ENCODE measurements around the gene GATA6. TPM values are rescaled to one million over a fixed set of nuclear protein-coding genes. Genes with fewer than 3 reads are reported as not detected.

The GATA6 gene
- total RNA-seq, 1 donor: 16.6 TPM

DNA sequence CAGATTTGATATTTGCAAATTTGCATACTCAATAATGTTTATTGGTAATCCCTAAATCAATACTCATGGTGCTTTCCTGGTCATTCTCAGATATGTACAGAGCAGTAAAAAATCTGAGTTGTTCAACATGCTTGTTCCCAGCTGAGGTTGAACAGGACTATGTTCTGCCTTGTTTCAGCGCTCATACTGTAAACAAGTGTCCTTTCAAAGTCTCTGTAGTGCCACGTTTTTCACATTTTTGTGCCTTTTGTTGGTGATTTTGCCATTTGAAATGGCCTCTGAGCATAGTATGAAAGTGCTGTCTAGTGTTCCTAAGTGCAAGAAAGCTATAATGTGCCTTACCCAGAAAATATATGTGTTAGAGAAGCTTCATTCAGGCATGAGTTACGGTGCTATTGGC lies 16.0 kb upstream of the GATA6 start:
- DNase-seq (ENCODE audit: insufficient read length, low spot score, missing footprints): no peak
- Histone ChIP-seq H3K4me1 (ENCODE audit: insufficient read depth, low read length) (no peaks in the 10 kb centered on the region), H3K79me2 (ENCODE audit: insufficient read depth, low read length) (no peaks in the 10 kb centered on the region), H3K27ac (ENCODE audit: low read depth, low read length) (no peak overlapping the region), H3K36me3 (ENCODE audit: insufficient read depth, low read length) (no peaks in the 10 kb centered on the region), H3K9me3 (ENCODE audit: low read depth, low read length) (no peaks in the 10 kb centered on the region), H3K4me2 (ENCODE audit: insufficient read depth, low read length) (no peak overlapping the region), H2AFZ (ENCODE audit: low read length) (no peak overlapping the region), H3K4me3 (ENCODE audit: insufficient read depth, low read length) (no peak overlapping the region), H4K20me1 (ENCODE audit: insufficient read depth, low read length) (no peaks in the 10 kb centered on the region), H3K27me3 (ENCODE audit: insufficient read depth, low read length) (peaks cover 14% of the 10 kb centered on the region)
- TF ChIP-seq, protein P1, sequence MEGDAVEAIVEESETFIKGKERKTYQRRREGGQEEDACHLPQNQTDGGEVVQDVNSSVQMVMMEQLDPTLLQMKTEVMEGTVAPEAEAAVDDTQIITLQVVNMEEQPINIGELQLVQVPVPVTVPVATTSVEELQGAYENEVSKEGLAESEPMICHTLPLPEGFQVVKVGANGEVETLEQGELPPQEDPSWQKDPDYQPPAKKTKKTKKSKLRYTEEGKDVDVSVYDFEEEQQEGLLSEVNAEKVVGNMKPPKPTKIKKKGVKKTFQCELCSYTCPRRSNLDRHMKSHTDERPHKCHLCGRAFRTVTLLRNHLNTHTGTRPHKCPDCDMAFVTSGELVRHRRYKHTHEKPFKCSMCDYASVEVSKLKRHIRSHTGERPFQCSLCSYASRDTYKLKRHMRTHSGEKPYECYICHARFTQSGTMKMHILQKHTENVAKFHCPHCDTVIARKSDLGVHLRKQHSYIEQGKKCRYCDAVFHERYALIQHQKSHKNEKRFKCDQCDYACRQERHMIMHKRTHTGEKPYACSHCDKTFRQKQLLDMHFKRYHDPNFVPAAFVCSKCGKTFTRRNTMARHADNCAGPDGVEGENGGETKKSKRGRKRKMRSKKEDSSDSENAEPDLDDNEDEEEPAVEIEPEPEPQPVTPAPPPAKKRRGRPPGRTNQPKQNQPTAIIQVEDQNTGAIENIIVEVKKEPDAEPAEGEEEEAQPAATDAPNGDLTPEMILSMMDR (IDR thresholded peaks at IDR 0.05; ENCODE audit: extremely low read depth, low read depth, low read length): no peak

DNA sequence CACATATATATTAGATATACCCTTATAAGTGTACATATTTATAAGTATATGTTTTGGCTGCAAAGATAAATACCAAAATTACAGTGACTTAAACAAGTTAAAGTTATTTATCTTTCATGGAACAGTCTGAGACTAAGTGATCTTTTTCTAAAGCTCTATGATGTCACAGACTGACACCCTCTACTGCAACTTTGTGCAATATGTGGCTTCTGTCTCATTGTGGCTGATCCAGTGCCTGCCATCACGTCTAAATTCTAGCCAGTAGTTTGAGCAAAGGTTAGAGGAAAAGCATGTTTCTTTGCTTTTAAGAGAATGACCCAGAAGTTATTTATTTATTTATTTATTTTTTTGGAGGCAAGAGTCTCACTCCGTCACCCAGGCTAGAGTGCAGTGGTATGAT lies 13.8 kb upstream of the GATA6 start:
- no peaks in the 10 kb centered on the region for H3K9me3 ChIP-seq (ENCODE audit: low read depth, low read length)
- DNase-seq (ENCODE audit: insufficient read length, low spot score, missing footprints): no peak
- no peak overlapping the region for H3K4me3 ChIP-seq (ENCODE audit: insufficient read depth, low read length)
- H3K27me3 ChIP-seq (ENCODE audit: insufficient read depth, low read length): peaks cover 22% of the 10 kb centered on the region
- H3K27ac ChIP-seq (ENCODE audit: low read depth, low read length): no peak overlapping the region
- no peaks in the 10 kb centered on the region for H3K36me3 ChIP-seq (ENCODE audit: insufficient read depth, low read length)
- H3K4me1 ChIP-seq (ENCODE audit: insufficient read depth, low read length): no peaks in the 10 kb centered on the region
- TF ChIP-seq, protein P1 (IDR thresholded peaks at IDR 0.05; ENCODE audit: extremely low read depth, low read depth, low read length): no peak
- H4K20me1 ChIP-seq (ENCODE audit: insufficient read depth, low read length): no peaks in the 10 kb centered on the region
- no peaks in the 10 kb centered on the region for H3K79me2 ChIP-seq (ENCODE audit: insufficient read depth, low read length)
- H3K4me2 ChIP-seq (ENCODE audit: insufficient read depth, low read length): no peak overlapping the region
- no peak overlapping the region for H2AFZ ChIP-seq (ENCODE audit: low read length)

DNA sequence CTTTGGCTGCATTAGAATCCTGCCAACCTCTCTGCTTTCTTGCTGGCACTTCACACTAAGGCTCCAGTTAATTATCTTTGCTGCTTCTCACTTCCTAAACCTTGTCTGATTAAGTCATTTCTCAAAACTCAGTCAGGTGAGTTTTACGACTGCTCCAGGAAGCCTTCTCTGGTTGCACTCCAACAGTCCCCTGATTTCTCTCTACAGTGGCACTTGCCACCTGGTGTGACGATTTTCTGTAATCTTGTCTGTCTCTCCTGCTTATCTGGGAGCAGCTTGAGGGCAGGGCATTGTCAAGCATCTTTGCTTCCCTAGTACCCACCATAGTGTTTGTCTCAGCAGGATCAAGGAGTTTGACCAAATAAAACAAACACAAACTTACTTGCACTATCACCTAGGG lies 10.4 kb upstream of the GATA6 start:
- H3K4me1 ChIP-seq (ENCODE audit: insufficient read depth, low read length): no peaks in the 10 kb centered on the region
- H3K4me2 ChIP-seq (ENCODE audit: insufficient read depth, low read length): no peak overlapping the region
- no peaks in the 10 kb centered on the region for H3K9me3 ChIP-seq (ENCODE audit: low read depth, low read length)
- peaks cover 54% of the 10 kb centered on the region for H3K27me3 ChIP-seq (ENCODE audit: insufficient read depth, low read length)
- no peak overlapping the region for H3K4me3 ChIP-seq (ENCODE audit: insufficient read depth, low read length)
- H2AFZ ChIP-seq (ENCODE audit: low read length): no peak overlapping the region
- H4K20me1 ChIP-seq (ENCODE audit: insufficient read depth, low read length): no peaks in the 10 kb centered on the region
- DNase-seq (ENCODE audit: insufficient read length, low spot score, missing footprints): peak; percentile 11
- no peak overlapping the region for H3K27ac ChIP-seq (ENCODE audit: low read depth, low read length)
- no peaks in the 10 kb centered on the region for H3K79me2 ChIP-seq (ENCODE audit: insufficient read depth, low read length)
- no peaks in the 10 kb centered on the region for H3K36me3 ChIP-seq (ENCODE audit: insufficient read depth, low read length)
- TF ChIP-seq, protein P1 (IDR thresholded peaks at IDR 0.05; ENCODE audit: extremely low read depth, low read depth, low read length): no peak

DNA sequence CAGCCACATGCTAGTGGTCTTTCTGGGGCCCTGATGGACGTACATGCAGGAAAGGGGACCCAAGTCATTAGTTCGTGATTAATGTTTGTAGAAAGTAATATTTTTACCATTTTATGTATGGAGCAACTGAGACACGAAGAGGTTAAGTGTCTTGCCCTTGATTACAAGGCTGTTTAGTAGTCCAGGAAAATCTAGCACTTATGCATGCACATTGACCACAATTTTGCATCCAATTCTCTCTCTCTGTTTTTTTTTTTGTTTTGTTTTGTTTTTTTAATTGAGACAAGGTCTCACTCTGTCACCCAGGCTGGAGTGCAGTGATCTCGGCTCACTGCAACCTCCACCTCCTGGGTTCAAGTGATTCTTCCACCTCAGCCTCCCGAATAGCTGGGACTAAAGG lies 8.3 kb upstream of the GATA6 start:
- peak; percentile 51 for DNase-seq (ENCODE audit: insufficient read length, low spot score, missing footprints)
- Histone ChIP-seq H3K27me3 (ENCODE audit: insufficient read depth, low read length) (peaks cover 75% of the 10 kb centered on the region), H3K9me3 (ENCODE audit: low read depth, low read length) (no peaks in the 10 kb centered on the region), H3K27ac (ENCODE audit: low read depth, low read length) (no peak overlapping the region), H4K20me1 (ENCODE audit: insufficient read depth, low read length) (peaks cover under 1% of the 10 kb centered on the region), H2AFZ (ENCODE audit: low read length) (no peak overlapping the region), H3K4me2 (ENCODE audit: insufficient read depth, low read length) (no peak overlapping the region), H3K79me2 (ENCODE audit: insufficient read depth, low read length) (no peaks in the 10 kb centered on the region), H3K4me3 (ENCODE audit: insufficient read depth, low read length) (no peak overlapping the region), H3K36me3 (ENCODE audit: insufficient read depth, low read length) (no peaks in the 10 kb centered on the region), H3K4me1 (ENCODE audit: insufficient read depth, low read length) (no peaks in the 10 kb centered on the region)
- TF ChIP-seq, protein P1 (IDR thresholded peaks at IDR 0.05; ENCODE audit: extremely low read depth, low read depth, low read length): no peak

All from osteoblast (primary cell).